ENCODE measurements around the gene RAB15. TPM values are rescaled to one million over a fixed set of nuclear protein-coding genes. Genes with fewer than 3 reads are reported as not detected.

RAB15 gene
- total and polyA plus RNA-seq, 4 donors: 6.8 to 16.4 (median 14.9) TPM

DNA sequence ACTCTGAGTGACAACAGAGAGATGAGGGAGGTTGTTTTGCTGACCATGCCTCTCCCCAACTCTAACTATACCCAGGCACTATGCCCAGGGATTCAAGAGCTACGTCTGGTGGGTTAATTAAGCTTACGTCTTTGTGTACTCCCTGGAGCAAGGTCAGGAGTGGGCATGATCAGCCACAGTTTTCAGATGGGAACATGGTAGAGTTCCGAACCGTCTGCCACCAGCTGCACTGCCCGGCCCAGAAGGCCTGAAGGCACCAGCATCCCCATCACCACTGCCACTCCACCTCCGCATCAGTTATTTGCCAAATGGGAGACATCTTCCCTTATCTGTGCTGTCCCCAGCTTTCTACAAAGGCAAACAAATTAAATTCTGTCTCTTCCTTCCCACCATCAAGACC lies 18.5 kb downstream of the RAB15 start:
- Histone ChIP-seq H3K36me3 (ENCODE audit: control insufficient read depth in 4 of 4, insufficient read depth in 4 of 4, low read length in 4 of 4) (peaks cover 0 to 10% (median 1%) of the 10 kb centered on the region in 4 donors), H3K27me3 (ENCODE audit: control insufficient read depth in 3 of 3, insufficient read depth in 3 of 3, low read length in 2 of 3) (no peaks in the 10 kb centered on the region), H3K9ac (ENCODE audit: insufficient read depth in 1 of 2, low read length in 2 of 2) (no peak overlapping the region), H3K4me1 (ENCODE audit: control insufficient read depth in 5 of 5, insufficient read depth in 5 of 5, low read length in 5 of 5) (no peaks in the 10 kb centered on the region), H3K4me3 (no peak overlapping the region), H3K9me3 (ENCODE audit: control insufficient read depth in 4 of 4, insufficient read depth in 3 of 4, low read length in 3 of 4) (no peaks in the 10 kb centered on the region), H3K27ac (ENCODE audit: low read depth in 1 of 2, low read length in 1 of 2) (no peak overlapping the region)
- ATAC-seq (ENCODE audit: insufficient read depth, low FRiP score) (no peak), DNase-seq (no peak)
- WGBS, 2 donors: 95 to 96% methylated on average over 6 of the region's 6 CpGs
- no peak for TF ChIP-seq CTCF (IDR thresholded peaks at IDR 0.05; ENCODE audit: control extremely low read depth, extremely low read depth)

GRCh38 chr14:64953310-64953654 lies 18.9 kb downstream of the RAB15 start:
- Histone ChIP-seq H3K9me3 (ENCODE audit: control insufficient read depth in 4 of 4, insufficient read depth in 3 of 4, low read length in 3 of 4) (no peaks in the 10 kb centered on the region), H3K4me1 (ENCODE audit: control insufficient read depth in 5 of 5, insufficient read depth in 5 of 5, low read length in 5 of 5) (no peaks in the 10 kb centered on the region), H3K27ac (ENCODE audit: low read depth in 1 of 2, low read length in 1 of 2) (no peak overlapping the region), H3K9ac (ENCODE audit: insufficient read depth in 1 of 2, low read length in 2 of 2) (no peak overlapping the region), H3K36me3 (ENCODE audit: control insufficient read depth in 4 of 4, insufficient read depth in 4 of 4, low read length in 4 of 4) (peaks cover 0 to 13% (median 1%) of the 10 kb centered on the region in 4 donors), H3K4me3 (no peak overlapping the region), H3K27me3 (ENCODE audit: control insufficient read depth in 3 of 3, insufficient read depth in 3 of 3, low read length in 2 of 3) (no peaks in the 10 kb centered on the region)
- no peak for TF ChIP-seq CTCF (IDR thresholded peaks at IDR 0.05; ENCODE audit: control extremely low read depth, extremely low read depth)
- DNase-seq (no peak), ATAC-seq (ENCODE audit: insufficient read depth, low FRiP score) (no peak)
- WGBS, 2 donors: 94 to 95% methylated on average over 8 of the region's 8 CpGs

DNA sequence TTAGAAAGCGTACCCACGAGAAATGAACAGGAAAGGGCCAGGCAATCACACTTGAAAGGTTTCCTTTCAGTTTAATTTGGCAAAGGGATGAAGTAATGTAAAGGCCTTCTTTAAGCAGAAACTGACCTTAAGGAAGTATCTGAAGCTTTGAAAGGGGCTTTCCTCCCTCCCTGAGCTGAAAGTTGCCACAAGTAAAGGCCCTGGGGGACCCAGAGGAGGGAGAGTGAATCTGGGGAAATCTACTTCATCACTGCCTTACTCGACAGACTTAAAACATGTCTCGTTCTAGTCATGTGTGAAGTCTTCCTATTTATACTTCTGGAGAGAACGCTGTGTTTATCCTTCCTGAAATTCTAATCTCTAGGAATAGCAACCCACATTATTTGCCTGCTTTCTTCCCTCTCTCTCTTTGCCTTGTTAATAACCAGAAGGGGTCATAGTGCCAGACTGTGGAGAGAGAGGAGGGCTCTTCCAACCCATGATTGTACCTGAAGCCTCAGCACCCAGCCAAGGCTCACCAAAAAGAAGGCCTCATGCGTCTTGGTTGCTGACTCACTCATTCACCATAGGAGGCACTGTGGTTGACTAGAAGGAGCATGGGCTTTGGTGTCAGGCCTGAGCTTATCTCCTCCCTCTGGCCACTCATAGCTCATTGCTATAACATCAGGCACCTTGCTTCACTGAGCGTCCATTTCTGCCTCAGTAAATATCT lies 19.4 kb downstream of the RAB15 start:
- H3K4me1 ChIP-seq (ENCODE audit: control insufficient read depth in 5 of 5, insufficient read depth in 5 of 5, low read length in 5 of 5): no peaks in the 10 kb centered on the region
- peaks cover 0 to 18% (median 1%) of the 10 kb centered on the region in 4 donors for H3K36me3 ChIP-seq (ENCODE audit: control insufficient read depth in 4 of 4, insufficient read depth in 4 of 4, low read length in 4 of 4)
- no peak overlapping the region for H3K4me3 ChIP-seq
- no peak for ATAC-seq (ENCODE audit: insufficient read depth, low FRiP score)
- H3K27ac ChIP-seq (ENCODE audit: low read depth in 1 of 2, low read length in 1 of 2): peak overlapping the region in 1 of 2 donors; percentile 27
- no peaks in the 10 kb centered on the region for H3K27me3 ChIP-seq (ENCODE audit: control insufficient read depth in 3 of 3, insufficient read depth in 3 of 3, low read length in 2 of 3)
- 65 to 75% methylated on average over 7 of the region's 7 CpGs for WGBS, 2 donors
- DNase-seq: no peak
- H3K9me3 ChIP-seq (ENCODE audit: control insufficient read depth in 4 of 4, insufficient read depth in 3 of 4, low read length in 3 of 4): no peaks in the 10 kb centered on the region
- no peak for TF ChIP-seq CTCF (IDR thresholded peaks at IDR 0.05; ENCODE audit: control extremely low read depth, extremely low read depth)
- no peak overlapping the region for H3K9ac ChIP-seq (ENCODE audit: insufficient read depth in 1 of 2, low read length in 2 of 2)

DNA sequence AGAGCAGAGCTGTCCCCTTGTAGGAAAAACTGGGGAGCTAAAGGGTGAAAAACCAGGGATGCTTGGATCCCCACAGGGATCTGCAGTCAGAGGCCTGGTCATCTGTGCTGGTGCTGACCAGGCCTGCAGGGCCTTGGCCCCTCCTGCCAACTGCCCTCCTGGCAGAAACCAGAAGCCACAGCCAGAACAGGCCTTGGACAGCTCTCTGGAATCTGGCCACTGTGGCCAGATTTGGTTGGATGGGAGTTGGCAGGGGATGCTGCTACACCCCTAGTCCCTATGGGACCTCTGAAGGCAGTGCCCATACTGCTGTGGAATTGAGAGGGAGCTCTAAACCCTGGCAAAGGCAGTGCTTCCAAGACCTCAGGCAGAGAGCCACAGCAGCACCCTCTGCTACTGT lies 20.4 kb downstream of the RAB15 start:
- Histone ChIP-seq H3K27me3 (ENCODE audit: control insufficient read depth in 3 of 3, insufficient read depth in 3 of 3, low read length in 2 of 3) (no peaks in the 10 kb centered on the region), H3K36me3 (ENCODE audit: control insufficient read depth in 4 of 4, insufficient read depth in 4 of 4, low read length in 4 of 4) (peaks cover 0 to 22% (median 1%) of the 10 kb centered on the region in 4 donors), H3K27ac (ENCODE audit: low read depth in 1 of 2, low read length in 1 of 2) (peak overlapping the region in 1 of 2 donors; percentile 81), H3K4me3 (no peak overlapping the region), H3K4me1 (ENCODE audit: control insufficient read depth in 5 of 5, insufficient read depth in 5 of 5, low read length in 5 of 5) (no peaks in the 10 kb centered on the region), H3K9me3 (ENCODE audit: control insufficient read depth in 4 of 4, insufficient read depth in 3 of 4, low read length in 3 of 4) (no peaks in the 10 kb centered on the region), H3K9ac (ENCODE audit: insufficient read depth in 1 of 2, low read length in 2 of 2) (no peak overlapping the region)
- no peak for DNase-seq
- no peak for ATAC-seq (ENCODE audit: insufficient read depth, low FRiP score)
- TF ChIP-seq CTCF (IDR thresholded peaks at IDR 0.05; ENCODE audit: control extremely low read depth, extremely low read depth): no peak
